Brain pericyte (primary cell): ENCODE measurements around the gene ATMIN.
A peak's percentile ranks its signal among the peaks of the same experiment; 100 is the strongest.

ENCODE experiments used
- DNase-seq: peaks from one replicate; pipeline ENCODE4 v3.0.0-alpha.2; 2012; ENCODE audit warnings: low read depth, low spot score

Gene ATMIN

GRCh38 chr16:81069063-81069462 is 33.4 kb downstream of the ATMIN start:
- no peak for DNase-seq

GRCh38 chr16:81070979-81071378 is 35.3 kb downstream of the ATMIN start:
- DNase-seq, result no peak

- no peak for DNase-seq
These were observed 36.2 kb downstream of the ATMIN start for GRCh38 chr16:81071805-81072204.

GRCh38 chr16:81073560-81074330 is 38.1 kb downstream of the ATMIN start:
- no peak for DNase-seq

GRCh38 chr16:81076566-81077075 is 41.0 kb downstream of the ATMIN start:
- no peak for DNase-seq

- DNase-seq, result peak; percentile 93
These were observed 41.7 kb downstream of the ATMIN start, which contains the start of gene C16orf46 for GRCh38 chr16:81077076-81077940. C16orf46 (minus strand) TSS chr16:81077238; CDS start chr16:81063955, 13,283 bp downstream.

GRCh38 chr16:81080233-81080632 is 44.6 kb downstream of the ATMIN start:
- DNase-seq, result no peak

GRCh38 chr16:81081014-81081413 is 45.4 kb downstream of the ATMIN start:
- no peak for DNase-seq

GRCh38 chr16:81088836-81089235 is 53.2 kb downstream of the ATMIN start:
- no peak for DNase-seq

- no peak for DNase-seq
These were observed 59.2 kb downstream of the ATMIN start for GRCh38 chr16:81094771-81095251.

GRCh38 chr16:81095653-81095952 is 60.0 kb downstream of the ATMIN start:
- DNase-seq, result no peak

GRCh38 chr16:81095953-81096714 is 60.5 kb downstream of the ATMIN start, which contains the start of gene GCSH:
GCSH (minus strand) TSS chr16:81096395; CDS start chr16:81096278, 117 bp downstream.
- DNase-seq, result peak; percentile 97

- no peak for DNase-seq
These were observed 61.1 kb downstream of the ATMIN start for GRCh38 chr16:81096715-81097208.
